Neural cell (in vitro differentiated cells): ENCODE data around the gene SAPCD1. TPM values are rescaled to one million over a fixed set of nuclear protein-coding genes. Genes with fewer than 3 reads are reported as not detected.

Experiments used
- H2AFZ ChIP-seq: fragments of 200-600, 300-800 bp; sonication (generic), shearing (Covaris generic); 2 replicates; pipeline ENCODE4 v1.6.0; 2014; ENCODE audit warnings: low read depth, mild to moderate bottlenecking, antibody characterized with exemption, low read length, moderate library complexity
- H3F3A ChIP-seq: fragments of 200-600 bp; shearing (Covaris generic); 2 replicates; pipeline ENCODE4 v1.6.1; 2016; ENCODE audit warnings: mild to moderate bottlenecking, moderate library complexity, mixed read lengths, antibody characterized with exemption, low read length; ENCODE audit not compliant: insufficient read depth, poor library complexity, severe bottlenecking
- H3K27ac ChIP-seq: fragments of 200-600, 300-800 bp; sonication (generic), shearing (Covaris generic); 2 replicates; pipeline ENCODE4 v1.5.1; 2014; ENCODE audit warnings: mild to moderate bottlenecking, low read length, moderate library complexity
- H3K27me3 ChIP-seq: fragments of 300-800, 200-600 bp; sonication (generic), shearing (Covaris generic); 2 replicates; pipeline ENCODE4 v1.6.0; 2014; ENCODE audit warnings: mild to moderate bottlenecking, low read depth, low read length, moderate library complexity; ENCODE audit not compliant: insufficient read depth
- H3K36me3 ChIP-seq: fragments of 300-800, 200-600 bp; sonication (generic), shearing (Covaris generic); 2 replicates; pipeline ENCODE4 v1.5.1; 2014; ENCODE audit warnings: mild to moderate bottlenecking, antibody characterized with exemption, low read length, moderate library complexity; ENCODE audit not compliant: insufficient read depth
- H3K4me2 ChIP-seq: fragments of 300-800, 200-600 bp; sonication (generic), shearing (Covaris generic); 2 replicates; pipeline ENCODE4 v1.6.0; 2014; ENCODE audit warnings: mild to moderate bottlenecking, low read length
- H3K4me3 ChIP-seq: fragments of 300-800, 200-600 bp; sonication (generic), shearing (Covaris generic); 2 replicates; pipeline ENCODE4 v1.5.1; 2014; ENCODE audit warnings: mild to moderate bottlenecking, low read length, moderate library complexity
- H3K79me2 ChIP-seq: fragments of 200-600 bp; shearing (Covaris generic); replicated peaks from 2 replicates; pipeline ENCODE4 v1.6.0; 2014; ENCODE audit warnings: mild to moderate bottlenecking, low read length, moderate library complexity; ENCODE audit not compliant: insufficient read depth
- H3K9ac ChIP-seq: fragments of 300-800, 200-600 bp; sonication (generic), shearing (Covaris generic); 2 replicates; pipeline ENCODE4 v1.6.1; 2016; ENCODE audit warnings: mild to moderate bottlenecking, low read length, mixed read lengths
- H3K9me2 ChIP-seq: fragments of 200-600 bp; shearing (Covaris generic); 2 replicates; pipeline ENCODE4 v1.6.1; 2016; ENCODE audit warnings: mild to moderate bottlenecking, low read length, mixed read lengths; ENCODE audit not compliant: insufficient read depth
- H3K9me3 ChIP-seq: fragments of 200-600, 300-800 bp; sonication (generic), shearing (Covaris generic); 2 replicates; pipeline ENCODE4 v1.6.1; 2016; ENCODE audit warnings: mild to moderate bottlenecking, mixed run types, low read length, moderate library complexity, mixed read lengths
- H4K20me1 ChIP-seq: fragments of 200-600 bp; shearing (Covaris generic); 2 replicates; pipeline ENCODE4 v1.6.1; 2016; ENCODE audit warnings: mild to moderate bottlenecking, mixed run types; ENCODE audit not compliant: insufficient read depth
- CTCF ChIP-seq: fragments of 450-650 bp; IDR thresholded peaks from 2 replicates; pipeline ENCODE4 v1.5.1; 2014; ENCODE audit warnings: antibody characterized with exemption, mild to moderate bottlenecking, moderate library complexity; ENCODE audit not compliant: poor library complexity, severe bottlenecking
- EP300 ChIP-seq: fragments of 450-650 bp; conservative IDR thresholded peaks from 2 replicates; pipeline ENCODE4 v1.6.1; 2014; ENCODE audit warnings: antibody characterized with exemption, mild to moderate bottlenecking, moderate library complexity; ENCODE audit not compliant: poor library complexity, severe bottlenecking
- EZH2 ChIP-seq: fragments of 200-600, 300-800 bp; shearing (Covaris generic), sonication (generic); IDR thresholded peaks from 2 replicates; pipeline ENCODE4 v1.6.1; 2014; ENCODE audit warnings: antibody characterized with exemption, low read length, borderline replicate concordance, mild to moderate bottlenecking; ENCODE audit not compliant: insufficient read depth, poor library complexity, severe bottlenecking
- MXI1 ChIP-seq: fragments of 450-650 bp; conservative IDR thresholded peaks from 2 replicates; pipeline ENCODE4 v1.6.1; 2014; ENCODE audit warnings: antibody characterized with exemption, mild to moderate bottlenecking; ENCODE audit not compliant: poor library complexity, severe bottlenecking
- POLR2AphosphoS5 ChIP-seq: IDR thresholded peaks from 2 replicates; pipeline ENCODE4 v1.6.1; 2012
- RAD21 ChIP-seq: fragments of 450-650 bp; conservative IDR thresholded peaks from 2 replicates; pipeline ENCODE4 v1.6.1; 2014; ENCODE audit warnings: antibody characterized with exemption, mild to moderate bottlenecking, moderate library complexity
- REST ChIP-seq: IDR thresholded peaks from 2 replicates; pipeline ENCODE4 v1.6.1; 2012; ENCODE audit warnings: borderline replicate concordance
- SMC3 ChIP-seq: fragments of 450-650 bp; conservative IDR thresholded peaks from 2 replicates; pipeline ENCODE4 v1.6.1; 2014; ENCODE audit warnings: antibody characterized with exemption, mild to moderate bottlenecking, moderate library complexity; ENCODE audit not compliant: poor library complexity
- TAF1 ChIP-seq: IDR thresholded peaks from 2 replicates; pipeline ENCODE4 v1.6.1; 2012; ENCODE audit warnings: low read depth
- polyA plus RNA-seq: library from polyadenylated mRNA; depleted of rRNA; stranded (reverse); fragments of >200 nt; gene quantifications from 2 replicates; pipeline ENCODE4 v1.2.3, GENCODE V29; 2014

The SAPCD1 gene
- polyA plus RNA-seq, 1 donor from 2014 or later, result not detected

- Histone ChIP-seq H4K20me1 (no peaks in the 10 kb centered on the region), H3K27ac (no peak within 1 kb of the TSS), H2AFZ (no peak within 1 kb of the TSS), H3K4me3 (no peak within 1 kb of the TSS), H3K9me3 (no peaks in the 10 kb centered on the region), H3K27me3 (no peaks in the 10 kb centered on the region), H3K9ac (no peak within 1 kb of the TSS), H3K9me2 (no peaks in the 10 kb centered on the region), H3K79me2 (no peaks in the 10 kb centered on the region), H3F3A (no peaks in the 10 kb centered on the region), H3K4me2 (no peak within 1 kb of the TSS), H3K36me3 (peaks cover 5% of the 10 kb centered on the region)
- TF ChIP-seq SMC3 (no peak), TAF1 (no peak), CTCF (no peak), EZH2 (no peak), REST (no peak), EP300 (no peak), POLR2AphosphoS5 (no peak), RAD21 (no peak), MXI1 (no peak)
Observed at GRCh38 chr6:31776989-31777666, 14.7 kb downstream of the SAPCD1 start, which contains the start of gene VWA7. Gene VWA7 (minus strand): TSS chr6:31777328. CDS start chr6:31776779, 549 bp downstream.

GRCh38 chr6:31777667-31778050 is 15.2 kb downstream of the SAPCD1 start:
- TF ChIP-seq REST, result no peak
- no peak for TF ChIP-seq RAD21
- TF ChIP-seq CTCF, result no peak
- no peak for TF ChIP-seq SMC3
- TF ChIP-seq EP300, result no peak
- TF ChIP-seq MXI1, result no peak
- no peak for TF ChIP-seq EZH2
- Histone ChIP-seq H3K36me3 (peaks cover 5% of the 10 kb centered on the region), H3K27ac (no peak overlapping the region), H3K9me3 (no peaks in the 10 kb centered on the region), H3K27me3 (no peaks in the 10 kb centered on the region), H4K20me1 (no peaks in the 10 kb centered on the region), H3K9me2 (no peaks in the 10 kb centered on the region), H3F3A (no peaks in the 10 kb centered on the region), H3K79me2 (no peaks in the 10 kb centered on the region), H3K4me2 (no peak overlapping the region), H3K4me3 (no peak overlapping the region), H3K9ac (no peak overlapping the region), H2AFZ (no peak overlapping the region)
